ENCODE results near the gene MAD2L2. TPM values are rescaled to one million over a fixed set of nuclear protein-coding genes. Genes with fewer than 3 reads are reported as not detected.

The MAD2L2 gene
- total RNA-seq, 1 donor from 2014 or later, result 30.1 TPM

- Mint-ChIP-seq H3K27me3 (ENCODE audit: low read depth, unreplicated experiment) (peaks cover 37% of the 10 kb centered on the region), H3K36me3 (ENCODE audit: low read depth, unreplicated experiment) (no peaks in the 10 kb centered on the region), H3K4me1 (ENCODE audit: low read depth, unreplicated experiment) (no peaks in the 10 kb centered on the region), H3K4me3 (ENCODE audit: unreplicated experiment) (no peak overlapping the region), H3K27ac (ENCODE audit: unreplicated experiment) (no peak overlapping the region), H3K9me3 (ENCODE audit: unreplicated experiment) (no peaks in the 10 kb centered on the region)
- DNase-seq (ENCODE audit: low read depth), result no peak
- no peaks in the 10 kb centered on the region for H3K9me3 ChIP-seq (ENCODE audit: insufficient read depth, low read depth, low read length)
- no peak overlapping the region for H2AFZ ChIP-seq (ENCODE audit: low read depth, low read length)
- H3K9ac ChIP-seq (ENCODE audit: low read length), result no peak overlapping the region
- H3K4me1 ChIP-seq (ENCODE audit: insufficient read depth, low read length), result peaks cover 3% of the 10 kb centered on the region
- FAIRE-seq, result no peak
- peak overlapping the region; percentile 76 for H3K4me2 ChIP-seq (ENCODE audit: low read length)
- H3K36me3 ChIP-seq (ENCODE audit: insufficient read depth, low read length), result no peaks in the 10 kb centered on the region
- TF ChIP-seq CTCF (IDR thresholded peaks at IDR 0.05; ENCODE audit: insufficient read depth, low read depth, low read length) (no peak), EZH2 (IDR thresholded peaks at IDR 0.05; ENCODE audit: insufficient read depth, low read length) (no peak)
- H3K4me3 ChIP-seq (ENCODE audit: insufficient read depth, low read depth, low read length), result no peak overlapping the region
- H3K27me3 ChIP-seq (ENCODE audit: insufficient read depth, low read length), result peaks cover 2% of the 10 kb centered on the region
- no peaks in the 10 kb centered on the region for H3K79me2 ChIP-seq (ENCODE audit: insufficient read depth, low read length)
- no peak overlapping the region for H3K27ac ChIP-seq (ENCODE audit: low read depth, low read length)
- H4K20me1 ChIP-seq (ENCODE audit: insufficient read depth, low read length), result no peaks in the 10 kb centered on the region
These were observed 39.1 kb upstream of the MAD2L2 start for GRCh38 chr1:11720033-11720376.

- Histone ChIP-seq H3K4me2 (ENCODE audit: low read length) (peak overlapping the region; percentile 76), H3K9ac (ENCODE audit: low read length) (no peak overlapping the region), H3K4me1 (ENCODE audit: insufficient read depth, low read length) (peaks cover 3% of the 10 kb centered on the region), H3K27me3 (ENCODE audit: insufficient read depth, low read length) (no peaks in the 10 kb centered on the region), H3K9me3 (ENCODE audit: insufficient read depth, low read depth, low read length) (no peaks in the 10 kb centered on the region), H2AFZ (ENCODE audit: low read depth, low read length) (peak overlapping the region; percentile 87), H3K4me3 (ENCODE audit: insufficient read depth, low read depth, low read length) (no peak overlapping the region), H3K27ac (ENCODE audit: low read depth, low read length) (no peak overlapping the region), H4K20me1 (ENCODE audit: insufficient read depth, low read length) (no peaks in the 10 kb centered on the region), H3K36me3 (ENCODE audit: insufficient read depth, low read length) (no peaks in the 10 kb centered on the region), H3K79me2 (ENCODE audit: insufficient read depth, low read length) (no peaks in the 10 kb centered on the region)
- TF ChIP-seq EZH2 (IDR thresholded peaks at IDR 0.05; ENCODE audit: insufficient read depth, low read length) (no peak), CTCF (IDR thresholded peaks at IDR 0.05; ENCODE audit: insufficient read depth, low read depth, low read length) (peak; percentile 95)
- Mint-ChIP-seq H3K4me3 (ENCODE audit: unreplicated experiment) (no peak overlapping the region), H3K9me3 (ENCODE audit: unreplicated experiment) (no peaks in the 10 kb centered on the region), H3K27me3 (ENCODE audit: low read depth, unreplicated experiment) (peaks cover 37% of the 10 kb centered on the region), H3K27ac (ENCODE audit: unreplicated experiment) (no peak overlapping the region), H3K4me1 (ENCODE audit: low read depth, unreplicated experiment) (no peaks in the 10 kb centered on the region), H3K36me3 (ENCODE audit: low read depth, unreplicated experiment) (no peaks in the 10 kb centered on the region)
- no peak for FAIRE-seq
- DNase-seq (ENCODE audit: low read depth), result peak; percentile 20
These were observed 38.5 kb upstream of the MAD2L2 start for GRCh38 chr1:11719313-11720032.

- DNase-seq (ENCODE audit: low read depth) (no peak), FAIRE-seq (no peak)
- Histone ChIP-seq H3K9ac (ENCODE audit: low read length) (no peak overlapping the region), H3K4me2 (ENCODE audit: low read length) (no peak overlapping the region), H2AFZ (ENCODE audit: low read depth, low read length) (no peak overlapping the region), H3K27ac (ENCODE audit: low read depth, low read length) (no peak overlapping the region), H3K36me3 (ENCODE audit: insufficient read depth, low read length) (no peaks in the 10 kb centered on the region), H3K9me3 (ENCODE audit: insufficient read depth, low read depth, low read length) (no peaks in the 10 kb centered on the region), H3K4me3 (ENCODE audit: insufficient read depth, low read depth, low read length) (no peak overlapping the region), H3K79me2 (ENCODE audit: insufficient read depth, low read length) (no peaks in the 10 kb centered on the region), H4K20me1 (ENCODE audit: insufficient read depth, low read length) (no peaks in the 10 kb centered on the region), H3K4me1 (ENCODE audit: insufficient read depth, low read length) (peaks cover 3% of the 10 kb centered on the region), H3K27me3 (ENCODE audit: insufficient read depth, low read length) (no peaks in the 10 kb centered on the region)
- Mint-ChIP-seq H3K9me3 (ENCODE audit: unreplicated experiment) (no peaks in the 10 kb centered on the region), H3K27me3 (ENCODE audit: low read depth, unreplicated experiment) (peaks cover 30% of the 10 kb centered on the region), H3K4me3 (ENCODE audit: unreplicated experiment) (no peak overlapping the region), H3K27ac (ENCODE audit: unreplicated experiment) (peak overlapping the region; percentile 16), H3K4me1 (ENCODE audit: low read depth, unreplicated experiment) (no peaks in the 10 kb centered on the region), H3K36me3 (ENCODE audit: low read depth, unreplicated experiment) (no peaks in the 10 kb centered on the region)
- TF ChIP-seq EZH2 (IDR thresholded peaks at IDR 0.05; ENCODE audit: insufficient read depth, low read length), result no peak
- no peak for TF ChIP-seq CTCF (IDR thresholded peaks at IDR 0.05; ENCODE audit: insufficient read depth, low read depth, low read length)
These were observed 34.1 kb upstream of the MAD2L2 start for GRCh38 chr1:11714831-11715575.
